Calu3 (cell line): ENCODE measurements around the gene EPGN. TPM values are rescaled to one million over a fixed set of nuclear protein-coding genes. Genes with fewer than 3 reads are reported as not detected.

Source experiments
- BruUV-seq: library from RNA; stranded (reverse); fragments of 400-500 nt; replicated peaks from 2 replicates; lab custom pipeline; 2021; lab: Mats Ljungman, UMichigan
- CTCF ChIA-PET: fragments of 300-600 bp; sonication (Branson Sonifier 250); formaldehyde crosslinking; loops from one replicate; lab custom pipeline; 2022; ENCODE audit warnings: antibody characterized with exemption; lab: Charles Lee
- DNase-seq: peaks from one replicate; pipeline ENCODE4 v3.0.0; 2022
- H3K27ac Mint-ChIP-seq: one replicate; pipeline ENCODE4 v1.8.0; 2022; ENCODE audit warnings: mixed read lengths; ENCODE audit not compliant: unreplicated experiment
- H3K27me3 Mint-ChIP-seq: one replicate; pipeline ENCODE4 v1.8.0; 2022; ENCODE audit warnings: mixed read lengths; ENCODE audit not compliant: unreplicated experiment
- H3K36me3 Mint-ChIP-seq: one replicate; pipeline ENCODE4 v1.8.0; 2022; ENCODE audit warnings: mild to moderate bottlenecking, moderate library complexity, mixed read lengths; ENCODE audit not compliant: insufficient read depth, unreplicated experiment
- H3K4me1 Mint-ChIP-seq: one replicate; pipeline ENCODE4 v1.8.0; 2022; ENCODE audit warnings: mild to moderate bottlenecking, low read depth, mixed read lengths; ENCODE audit not compliant: unreplicated experiment
- H3K4me3 Mint-ChIP-seq: one replicate; pipeline ENCODE4 v1.8.0; 2022; ENCODE audit warnings: mild to moderate bottlenecking, low read depth, moderate library complexity, mixed read lengths; ENCODE audit not compliant: unreplicated experiment
- H3K9me3 Mint-ChIP-seq: one replicate; pipeline ENCODE4 v1.8.0; 2022; ENCODE audit warnings: low read depth, mixed read lengths; ENCODE audit not compliant: unreplicated experiment
- intact Hi-C: fragments of 100-400 bp; cut with micrococcal nuclease; formaldehyde crosslinking; loops from one replicate; pipeline ENCODE4 v1.10.0; 2022; ENCODE audit not compliant: unreplicated experiment
- total RNA-seq: library from RNA; stranded (reverse); gene quantifications from 2 replicates; pipeline ENCODE4 v1.2.3, GENCODE V29; 2022
- TF ChIP-seq, protein P1 (sequence below): fragments of 200-600 bp; IDR thresholded peaks from one replicate; pipeline ENCODE4 v1.8.0; 2022; ENCODE audit warnings: antibody characterized with exemption; ENCODE audit not compliant: unreplicated experiment

The EPGN gene
- total RNA-seq, 1 experiment from 2014 or later: 0.40 TPM

DNA sequence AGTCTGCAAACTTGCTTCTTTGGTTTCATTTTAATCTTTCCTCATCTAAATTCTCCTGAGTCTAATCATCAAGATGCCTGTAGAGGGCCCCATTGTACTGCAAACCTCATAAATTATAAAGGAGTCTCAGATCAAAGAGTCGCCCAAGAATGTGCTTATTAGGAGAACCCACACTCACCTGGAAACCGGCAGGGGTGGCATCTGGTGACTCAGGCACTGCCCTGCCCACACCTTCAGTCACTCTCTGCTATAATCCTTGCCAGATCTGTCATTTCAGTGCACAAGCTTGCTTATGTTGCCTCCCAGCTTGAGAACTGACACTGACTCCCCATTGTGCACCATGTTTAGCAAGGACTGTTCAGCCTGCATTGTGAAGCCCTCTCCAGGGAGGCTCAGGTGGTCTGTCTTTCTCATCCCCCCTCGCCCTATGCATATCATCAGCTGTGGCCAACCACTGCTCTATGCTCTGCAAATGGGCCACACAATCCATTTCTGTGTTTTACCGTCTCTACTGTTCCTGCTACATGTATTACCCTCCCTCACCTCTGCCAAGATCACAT is 12.4 kb downstream of the EPGN start:
- Mint-ChIP-seq H3K4me3 (peak overlapping the region; percentile 56), H3K27me3 (no peaks in the 10 kb centered on the region), H3K36me3 (peaks cover 5% of the 10 kb centered on the region), H3K27ac (peak overlapping the region; percentile 58), H3K4me1 (peaks cover 15% of the 10 kb centered on the region), H3K9me3 (no peaks in the 10 kb centered on the region)
- intact Hi-C loops: loop anchor here (1.0 to 10.0 kb wide), 7 partner anchors 37 to 964 kb away; partner anchors contain the start of genes AREG and BTC
- TF ChIP-seq, protein P1, sequence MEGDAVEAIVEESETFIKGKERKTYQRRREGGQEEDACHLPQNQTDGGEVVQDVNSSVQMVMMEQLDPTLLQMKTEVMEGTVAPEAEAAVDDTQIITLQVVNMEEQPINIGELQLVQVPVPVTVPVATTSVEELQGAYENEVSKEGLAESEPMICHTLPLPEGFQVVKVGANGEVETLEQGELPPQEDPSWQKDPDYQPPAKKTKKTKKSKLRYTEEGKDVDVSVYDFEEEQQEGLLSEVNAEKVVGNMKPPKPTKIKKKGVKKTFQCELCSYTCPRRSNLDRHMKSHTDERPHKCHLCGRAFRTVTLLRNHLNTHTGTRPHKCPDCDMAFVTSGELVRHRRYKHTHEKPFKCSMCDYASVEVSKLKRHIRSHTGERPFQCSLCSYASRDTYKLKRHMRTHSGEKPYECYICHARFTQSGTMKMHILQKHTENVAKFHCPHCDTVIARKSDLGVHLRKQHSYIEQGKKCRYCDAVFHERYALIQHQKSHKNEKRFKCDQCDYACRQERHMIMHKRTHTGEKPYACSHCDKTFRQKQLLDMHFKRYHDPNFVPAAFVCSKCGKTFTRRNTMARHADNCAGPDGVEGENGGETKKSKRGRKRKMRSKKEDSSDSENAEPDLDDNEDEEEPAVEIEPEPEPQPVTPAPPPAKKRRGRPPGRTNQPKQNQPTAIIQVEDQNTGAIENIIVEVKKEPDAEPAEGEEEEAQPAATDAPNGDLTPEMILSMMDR: peak; percentile 54
- CTCF ChIA-PET: interaction anchor here (0.6 to 2.2 kb wide), 3 partner anchors 45 to 350 kb away, joined by 3 to 15 read pairs (median 6); no protein-coding TSS in a partner anchor
- peak; percentile 85 for DNase-seq
- BruUV-seq: no TSS peak

DNA sequence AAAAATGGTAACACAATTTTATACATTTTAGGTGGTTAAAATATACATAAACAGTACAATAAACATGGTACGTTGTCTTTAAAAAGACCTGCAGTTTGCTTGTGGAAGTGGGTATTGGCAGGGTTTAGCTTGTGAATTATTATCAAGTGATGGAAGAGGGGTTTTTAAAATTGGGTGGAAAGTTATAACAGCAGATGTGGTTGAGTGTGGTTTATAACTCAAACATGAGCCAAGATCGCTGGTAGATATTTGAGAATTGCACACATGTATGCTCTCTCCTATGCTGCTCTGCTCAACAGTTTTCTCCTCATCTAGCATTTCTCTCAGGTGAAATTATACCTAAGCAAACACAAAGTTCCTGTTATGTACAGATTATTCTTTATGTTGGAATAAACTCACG is 14.0 kb downstream of the EPGN start:
- Mint-ChIP-seq H3K4me1 (peaks cover 15% of the 10 kb centered on the region), H3K27me3 (no peaks in the 10 kb centered on the region), H3K9me3 (no peaks in the 10 kb centered on the region), H3K4me3 (no peak overlapping the region), H3K27ac (no peak overlapping the region), H3K36me3 (peaks cover 5% of the 10 kb centered on the region)
- CTCF ChIA-PET: interaction anchor here (1.0 kb wide), 1 partner anchor 41 kb away, joined by 3 read pairs; no protein-coding TSS in a partner anchor
- no TSS peak for BruUV-seq
- TF ChIP-seq, protein P1: no peak
- intact Hi-C loops: loop anchor here (5.0 to 10.0 kb wide), 3 partner anchors 35 to 962 kb away; partner anchors contain the start of gene BTC
- DNase-seq: no peak

DNA sequence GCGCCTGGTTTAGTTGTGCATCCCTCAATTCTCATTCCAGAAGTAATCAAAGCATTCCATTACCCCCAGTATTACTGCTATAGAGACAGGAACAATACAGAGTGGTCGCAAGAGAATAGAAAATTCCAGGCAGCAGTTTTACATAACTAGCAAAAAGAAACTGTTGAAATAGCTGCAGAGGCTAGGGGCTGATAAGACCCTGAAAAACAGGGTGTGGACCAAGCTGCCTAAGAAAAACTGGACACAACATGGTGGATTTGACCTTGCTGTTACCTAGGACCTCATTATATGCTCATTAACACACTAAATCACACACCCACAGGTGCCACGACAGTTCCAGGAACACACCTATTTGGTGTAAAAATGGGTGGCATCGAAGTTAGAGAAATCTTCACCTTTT is 15.4 kb downstream of the EPGN start:
- Mint-ChIP-seq H3K9me3 (no peaks in the 10 kb centered on the region), H3K4me3 (peak overlapping the region; percentile 4), H3K36me3 (peaks cover 5% of the 10 kb centered on the region), H3K27ac (peak overlapping the region; percentile 3), H3K27me3 (no peaks in the 10 kb centered on the region), H3K4me1 (peaks cover 15% of the 10 kb centered on the region)
- BruUV-seq: no TSS peak
- TF ChIP-seq, protein P1: no peak
- CTCF ChIA-PET: no interaction called here
- DNase-seq: no peak
- intact Hi-C loops: loop anchor here (5.0 to 10.0 kb wide), 3 partner anchors 34 to 961 kb away; partner anchors contain the start of gene BTC

DNA sequence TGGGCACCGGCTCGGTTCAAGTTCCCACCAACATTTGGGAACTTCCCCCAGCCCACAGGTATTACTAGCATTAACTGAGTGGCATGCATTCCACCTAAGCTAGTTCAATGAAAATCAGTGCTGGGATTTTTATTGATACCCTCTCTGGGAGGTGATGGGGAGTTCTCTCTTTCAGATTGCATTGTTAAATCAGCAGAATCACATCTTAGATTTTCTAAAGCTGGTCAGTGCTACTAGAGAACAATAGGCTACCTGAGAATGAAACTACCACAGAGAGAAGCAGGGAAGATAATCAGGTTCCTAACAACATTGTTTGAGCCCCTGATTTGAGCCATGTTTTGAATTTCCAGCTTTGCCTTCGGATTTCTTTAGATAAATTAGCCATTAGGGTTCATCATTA is 16.0 kb downstream of the EPGN start:
- intact Hi-C loops: loop anchor here (5.0 to 10.0 kb wide), 3 partner anchors 33 to 961 kb away; partner anchors contain the start of gene BTC
- Mint-ChIP-seq H3K9me3 (no peaks in the 10 kb centered on the region), H3K36me3 (peaks cover 5% of the 10 kb centered on the region), H3K27me3 (no peaks in the 10 kb centered on the region), H3K4me1 (peaks cover 15% of the 10 kb centered on the region), H3K4me3 (peak overlapping the region; percentile 4), H3K27ac (peak overlapping the region; percentile 3)
- CTCF ChIA-PET: interaction anchor here (0.6 kb wide), 1 partner anchor 221 kb away, joined by 11 read pairs; no protein-coding TSS in a partner anchor
- TF ChIP-seq, protein P1: no peak
- no TSS peak for BruUV-seq
- no peak for DNase-seq
